ENCODE measurements around the gene UQCRC1. TPM values are rescaled to one million over a fixed set of nuclear protein-coding genes. Genes with fewer than 3 reads are reported as not detected.

UQCRC1 gene
- total RNA-seq, 2 donors from 2014 or later, result 171 to 211 TPM

DNA sequence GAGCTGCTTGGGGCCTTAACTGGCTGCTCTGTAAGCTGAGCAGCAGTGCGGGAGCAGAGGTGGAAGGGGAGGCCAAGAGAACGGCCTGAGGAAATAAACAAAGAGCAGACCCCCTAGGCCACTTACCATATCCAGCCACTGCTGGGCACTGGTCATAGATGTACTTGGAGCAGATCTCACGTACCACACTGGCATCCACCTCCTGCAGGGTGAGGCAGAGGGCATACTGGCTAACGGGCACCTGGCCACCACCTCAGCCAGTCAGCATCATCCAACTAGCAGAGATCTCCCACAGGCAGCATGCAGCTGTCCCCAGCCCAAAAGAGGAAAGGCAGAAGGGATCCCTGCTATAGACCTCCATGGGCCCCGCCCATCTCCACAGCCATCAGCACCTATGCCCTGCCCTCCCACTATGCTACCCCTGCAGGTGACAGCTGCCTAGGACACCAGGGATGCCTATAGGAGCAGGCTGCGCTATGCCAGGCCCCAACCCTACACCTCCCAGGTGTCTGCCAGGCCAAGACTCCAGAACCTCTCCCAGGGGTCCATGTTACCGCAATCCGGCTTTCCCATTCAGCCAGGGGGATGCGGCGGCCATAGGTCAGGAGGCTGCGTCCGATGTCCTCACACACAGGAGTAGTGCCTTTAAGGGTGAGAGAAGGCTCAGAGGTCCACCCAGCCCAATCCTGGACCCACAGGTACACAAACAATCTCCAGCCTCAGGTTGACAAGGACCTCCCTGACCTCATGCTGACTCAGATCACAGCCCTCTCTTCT lies 9.7 kb downstream of the UQCRC1 start:
- Mint-ChIP-seq H3K4me3 (no peak overlapping the region), H3K4me1 (ENCODE audit: low read depth in 2 of 2) (peaks cover 0 to 11% of the 10 kb centered on the region in 2 donors), H3K27ac (no peak overlapping the region), H3K9me3 (no peaks in the 10 kb centered on the region), H3K27me3 (peaks cover 0 to 6% of the 10 kb centered on the region in 2 donors), H3K36me3 (peaks cover 10% of the 10 kb centered on the region)
- no peak for ATAC-seq
- DNase-seq (ENCODE audit: low spot score), result peak; percentile 35

DNA sequence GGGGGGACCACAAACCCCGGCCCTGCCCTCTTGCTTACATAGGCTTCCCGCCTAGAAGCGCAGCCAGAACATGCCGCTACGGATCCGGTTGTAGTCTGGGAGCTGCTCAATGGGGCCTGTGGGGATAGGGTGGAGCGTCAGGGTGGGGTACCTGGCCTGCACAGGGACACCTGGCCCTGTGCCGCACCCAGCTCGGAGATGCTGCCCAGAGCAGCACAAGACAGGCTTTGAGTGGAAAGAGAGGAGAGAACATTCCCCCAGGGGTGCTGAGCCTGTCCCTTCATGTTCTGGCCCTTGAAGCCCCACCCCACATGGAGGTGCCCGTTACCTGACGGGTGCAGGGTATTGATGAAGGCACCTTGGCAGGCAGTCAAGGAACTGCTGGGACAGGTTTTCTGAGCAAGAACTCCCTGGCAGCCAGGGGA lies 10.4 kb downstream of the UQCRC1 start:
- Mint-ChIP-seq H3K9me3 (no peaks in the 10 kb centered on the region), H3K4me1 (ENCODE audit: low read depth in 2 of 2) (peaks cover 0 to 8% of the 10 kb centered on the region in 2 donors), H3K36me3 (peaks cover 10% of the 10 kb centered on the region), H3K27ac (no peak overlapping the region), H3K4me3 (no peak overlapping the region), H3K27me3 (peaks cover 0 to 6% of the 10 kb centered on the region in 2 donors)
- DNase-seq (ENCODE audit: low spot score) (peak; percentile 53), ATAC-seq (no peak)

DNA sequence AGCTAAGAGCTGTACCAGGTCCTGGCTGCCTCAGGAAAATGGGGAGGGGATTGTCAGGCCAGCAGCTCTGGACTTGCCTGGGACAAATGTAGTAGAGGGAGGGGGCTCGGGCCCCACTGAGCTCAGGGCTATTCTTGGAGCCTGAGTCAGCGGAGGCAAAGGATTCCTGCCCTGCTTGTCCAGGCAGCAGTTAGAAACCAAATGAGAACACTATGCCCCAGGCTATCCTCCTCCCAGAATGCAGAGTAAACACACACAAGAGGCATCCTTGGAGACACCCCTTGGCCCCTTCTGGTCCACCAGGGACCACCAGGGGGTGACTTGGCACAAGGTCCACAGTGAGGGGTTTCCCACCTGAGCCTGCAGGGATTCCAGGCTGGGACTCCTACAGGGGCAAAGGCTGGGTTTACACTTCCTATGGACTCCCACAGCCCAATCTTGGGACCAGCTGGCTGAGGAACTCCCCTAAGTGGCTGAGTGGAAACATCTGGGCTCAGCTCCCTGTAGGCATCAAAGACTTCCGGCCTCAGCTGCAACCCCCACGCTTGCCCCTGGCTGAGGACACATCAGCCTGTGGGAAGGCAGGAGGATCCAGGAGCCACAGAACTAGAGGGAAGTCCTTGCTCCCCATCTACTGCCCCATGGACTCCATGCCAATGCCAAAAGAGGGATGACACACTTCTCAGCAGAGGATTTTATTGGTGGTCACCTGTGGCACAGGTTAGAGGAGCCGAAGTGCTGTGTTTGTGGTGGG lies 10.9 kb downstream of the UQCRC1 start:
- no peak overlapping the region for H3K4me3 Mint-ChIP-seq
- peaks cover 0 to 6% of the 10 kb centered on the region in 2 donors for H3K27me3 Mint-ChIP-seq
- ATAC-seq, result no peak
- H3K9me3 Mint-ChIP-seq, result no peaks in the 10 kb centered on the region
- H3K27ac Mint-ChIP-seq, result no peak overlapping the region
- peaks cover 10% of the 10 kb centered on the region for H3K36me3 Mint-ChIP-seq
- peak; percentile 45 for DNase-seq (ENCODE audit: low spot score)
- peaks cover 0 to 8% of the 10 kb centered on the region in 2 donors for H3K4me1 Mint-ChIP-seq (ENCODE audit: low read depth in 2 of 2)

DNA sequence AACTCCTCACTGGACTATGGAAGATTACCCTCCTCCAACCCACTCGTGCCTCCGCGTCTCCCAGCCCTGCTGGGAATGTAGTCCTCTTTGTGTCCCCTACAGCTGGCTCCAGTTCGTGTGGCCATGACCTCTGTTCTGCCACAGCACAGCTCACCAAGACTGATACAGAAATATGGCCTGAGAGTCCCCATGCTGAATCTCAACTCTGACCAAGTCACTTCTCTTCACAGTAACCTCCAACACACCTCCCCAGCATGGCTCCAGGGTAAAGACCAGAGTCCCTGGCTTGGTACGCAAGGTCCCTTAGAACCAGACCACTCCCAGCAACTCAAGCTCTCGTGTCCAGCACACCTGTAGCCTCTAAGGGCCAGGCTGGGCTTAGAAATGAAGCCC lies 12.0 kb downstream of the UQCRC1 start:
- no peak overlapping the region for H3K27ac Mint-ChIP-seq
- peaks cover 0 to 9% of the 10 kb centered on the region in 2 donors for H3K27me3 Mint-ChIP-seq
- H3K4me1 Mint-ChIP-seq (ENCODE audit: low read depth in 2 of 2), result peaks cover 0 to 8% of the 10 kb centered on the region in 2 donors
- H3K9me3 Mint-ChIP-seq, result no peaks in the 10 kb centered on the region
- H3K36me3 Mint-ChIP-seq, result peaks cover 2% of the 10 kb centered on the region
- DNase-seq (ENCODE audit: low spot score), result peak; percentile 57
- no peak overlapping the region for H3K4me3 Mint-ChIP-seq
- no peak for ATAC-seq

- no peak for ATAC-seq
- H3K9me3 Mint-ChIP-seq, result no peaks in the 10 kb centered on the region
Observed at GRCh38 chr3:48596676-48597407, 12.6 kb downstream of the UQCRC1 start.

GRCh38 chr3:48596157-48596556 lies 13.3 kb downstream of the UQCRC1 start:
- Mint-ChIP-seq H3K9me3 (no peaks in the 10 kb centered on the region), H3K27me3 (peaks cover 0 to 10% of the 10 kb centered on the region in 2 donors), H3K4me3 (no peak overlapping the region), H3K4me1 (ENCODE audit: low read depth in 2 of 2) (peaks cover 0 to 8% of the 10 kb centered on the region in 2 donors), H3K27ac (no peak overlapping the region), H3K36me3 (no peaks in the 10 kb centered on the region)
- no peak for ATAC-seq
- peak; percentile 49 for DNase-seq (ENCODE audit: low spot score)

More at GRCh38 chr3:48596676-48597407, 12.6 kb downstream of the UQCRC1 start:
- peak; percentile 52 for DNase-seq (ENCODE audit: low spot score)
- H3K4me1 Mint-ChIP-seq (ENCODE audit: low read depth in 2 of 2), result peaks cover 0 to 8% of the 10 kb centered on the region in 2 donors
- peaks cover 0 to 9% of the 10 kb centered on the region in 2 donors for H3K27me3 Mint-ChIP-seq
- H3K36me3 Mint-ChIP-seq, result no peaks in the 10 kb centered on the region
- no peak overlapping the region for H3K27ac Mint-ChIP-seq
- H3K4me3 Mint-ChIP-seq, result no peak overlapping the region

GRCh38 chr3:48595526-48596121 lies 13.8 kb downstream of the UQCRC1 start:
- DNase-seq (ENCODE audit: low spot score) (peak; percentile 57), ATAC-seq (no peak)
- Mint-ChIP-seq H3K9me3 (no peaks in the 10 kb centered on the region), H3K36me3 (no peaks in the 10 kb centered on the region), H3K4me1 (ENCODE audit: low read depth in 2 of 2) (peaks cover 0 to 4% of the 10 kb centered on the region in 2 donors), H3K27ac (no peak overlapping the region), H3K27me3 (peaks cover 0 to 15% of the 10 kb centered on the region in 2 donors), H3K4me3 (no peak overlapping the region)

DNA sequence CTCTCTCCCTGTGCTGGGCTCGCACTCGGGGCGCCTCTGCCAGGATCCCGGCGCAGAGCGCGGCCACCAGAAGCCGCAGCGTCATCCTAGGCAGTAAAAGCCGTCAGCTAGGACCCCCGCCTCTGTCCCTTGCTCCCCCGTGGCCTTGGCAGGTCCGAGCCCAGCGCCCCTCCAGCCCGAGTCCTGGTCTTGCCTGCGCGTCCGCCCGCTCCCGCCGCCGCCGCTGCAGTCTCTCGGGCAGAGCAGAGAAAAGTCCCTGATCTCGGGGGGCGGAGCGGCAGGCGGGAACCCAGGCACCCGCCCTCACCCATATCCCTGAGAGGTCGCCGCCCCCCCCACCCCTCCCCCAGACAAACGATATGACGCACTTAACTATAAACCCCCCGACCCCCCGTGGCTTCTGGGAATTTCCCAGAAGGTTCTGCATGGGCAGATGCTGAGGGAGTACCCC lies 14.3 kb downstream of the UQCRC1 start, which contains the start of gene COL7A1:
TSS of gene COL7A1 (minus strand) at position 255 of the 451 bp plus-strand sequence. CDS start at position 85, 170 bp downstream.
- H3K4me1 Mint-ChIP-seq (ENCODE audit: low read depth in 2 of 2), result peaks cover 0 to 4% of the 10 kb centered on the region in 2 donors
- peaks cover 0 to 17% of the 10 kb centered on the region in 2 donors for H3K27me3 Mint-ChIP-seq
- no peaks in the 10 kb centered on the region for H3K36me3 Mint-ChIP-seq
- H3K4me3 Mint-ChIP-seq, result no peak within 1 kb of the TSS
- H3K27ac Mint-ChIP-seq, result no peak within 1 kb of the TSS
- DNase-seq (ENCODE audit: low spot score), result no peak
- ATAC-seq, result no peak
- no peaks in the 10 kb centered on the region for H3K9me3 Mint-ChIP-seq

GRCh38 chr3:48594417-48595049 lies 14.9 kb downstream of the UQCRC1 start:
- no peak overlapping the region for H3K4me3 Mint-ChIP-seq
- H3K27ac Mint-ChIP-seq, result no peak overlapping the region
- ATAC-seq (no peak), DNase-seq (ENCODE audit: low spot score) (peak; percentile 54)
- no peaks in the 10 kb centered on the region for H3K9me3 Mint-ChIP-seq
- H3K36me3 Mint-ChIP-seq, result no peaks in the 10 kb centered on the region
- peaks cover 5 to 21% of the 10 kb centered on the region in 2 donors for H3K27me3 Mint-ChIP-seq
- peaks cover 0 to 4% of the 10 kb centered on the region in 2 donors for H3K4me1 Mint-ChIP-seq (ENCODE audit: low read depth in 2 of 2)

DNA sequence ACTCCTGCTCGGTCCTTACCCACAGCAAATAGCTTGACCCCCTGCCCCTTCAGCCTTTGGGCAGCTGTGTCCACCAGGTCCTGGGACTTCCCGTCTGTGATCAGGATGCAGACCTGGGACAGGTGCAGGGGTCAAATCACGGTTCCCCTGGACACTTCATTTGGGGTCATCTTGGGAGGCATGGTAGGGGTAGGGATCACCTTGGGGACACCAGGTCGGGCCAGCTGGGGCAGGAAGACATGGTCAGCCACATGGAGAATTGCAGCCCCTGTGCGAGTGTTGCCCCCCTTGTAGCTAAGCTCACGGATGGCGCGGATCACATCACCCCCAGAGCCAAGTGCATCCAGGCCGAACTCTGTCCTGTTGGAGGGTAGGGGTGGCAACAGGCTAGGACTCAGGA lies 16.1 kb downstream of the UQCRC1 start:
- no peak overlapping the region for H3K27ac Mint-ChIP-seq
- H3K4me3 Mint-ChIP-seq, result no peak overlapping the region
- peaks cover 0 to 4% of the 10 kb centered on the region in 2 donors for H3K4me1 Mint-ChIP-seq (ENCODE audit: low read depth in 2 of 2)
- no peaks in the 10 kb centered on the region for H3K9me3 Mint-ChIP-seq
- H3K36me3 Mint-ChIP-seq, result no peaks in the 10 kb centered on the region
- ATAC-seq (no peak), DNase-seq (ENCODE audit: low spot score) (no peak)
- H3K27me3 Mint-ChIP-seq, result peaks cover 13 to 28% of the 10 kb centered on the region in 2 donors

DNA sequence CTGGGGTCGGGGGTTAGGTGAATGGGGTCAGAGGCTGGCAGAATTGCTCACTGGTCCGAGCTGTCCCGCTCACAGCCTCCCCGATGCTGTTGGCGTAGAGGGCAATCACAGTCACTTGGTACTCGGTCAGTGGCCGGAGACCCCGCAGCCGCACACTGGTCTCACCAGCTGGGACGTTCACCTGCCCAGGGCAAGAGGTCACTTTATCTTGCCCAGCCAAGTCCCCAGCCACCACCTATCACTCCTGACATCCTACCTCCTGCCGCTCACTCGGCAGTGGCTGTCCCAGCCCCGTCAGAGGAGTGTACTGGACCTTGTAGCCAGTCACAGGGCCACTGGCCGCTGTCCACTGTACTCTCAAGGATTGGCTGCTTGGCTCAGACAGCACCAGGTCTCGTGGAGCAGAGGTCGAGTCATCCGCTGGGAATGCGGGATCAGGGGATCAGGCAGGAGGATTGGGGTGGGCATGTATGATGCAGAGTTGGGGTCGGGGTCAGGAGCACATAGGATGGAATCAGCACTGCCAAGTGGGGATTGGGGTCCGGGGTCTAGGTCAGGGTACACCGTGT lies 16.8 kb downstream of the UQCRC1 start:
- DNase-seq (ENCODE audit: low spot score) (no peak), ATAC-seq (no peak)
- Mint-ChIP-seq H3K4me3 (no peak overlapping the region), H3K27ac (no peak overlapping the region), H3K36me3 (no peaks in the 10 kb centered on the region), H3K9me3 (no peaks in the 10 kb centered on the region), H3K4me1 (ENCODE audit: low read depth in 2 of 2) (peaks cover 0 to 4% of the 10 kb centered on the region in 2 donors), H3K27me3 (peaks cover 13 to 32% of the 10 kb centered on the region in 2 donors)

- ATAC-seq (no peak), DNase-seq (ENCODE audit: low spot score) (no peak)
- no peaks in the 10 kb centered on the region for H3K36me3 Mint-ChIP-seq
- H3K27ac Mint-ChIP-seq, result no peak overlapping the region
- H3K4me3 Mint-ChIP-seq, result no peak overlapping the region
- H3K9me3 Mint-ChIP-seq, result no peaks in the 10 kb centered on the region
- peaks cover 0 to 4% of the 10 kb centered on the region in 2 donors for H3K4me1 Mint-ChIP-seq (ENCODE audit: low read depth in 2 of 2)
- H3K27me3 Mint-ChIP-seq, result peaks cover 13 to 32% of the 10 kb centered on the region in 2 donors
Observed at GRCh38 chr3:48591886-48592518, 17.4 kb downstream of the UQCRC1 start.

Data from natural killer cell treated with Interleukin-12 subunit alpha and Interleukin-12 subunit beta and Interleukin-15 and Interleukin-18, amount 100 ng/mL, for 72 hours (primary cell).